Measurements from ENCODE around the gene NYAP1. TPM values are rescaled to one million over a fixed set of nuclear protein-coding genes. Genes with fewer than 3 reads are reported as not detected.

NYAP1 gene
- total RNA-seq, 1 donor from 2014 or later: not detected

- H3K27me3 Mint-ChIP-seq: no peaks in the 10 kb centered on the region
- no peak within 1 kb of the TSS for H3K27ac Mint-ChIP-seq
- DNase-seq (no peak), ATAC-seq (ENCODE audit: low read depth) (no peak)
- H3K36me3 Mint-ChIP-seq (ENCODE audit: low read depth): peaks cover 40% of the 10 kb centered on the region
- peaks cover 2% of the 10 kb centered on the region for H3K4me1 Mint-ChIP-seq
- no peak for TF ChIP-seq CTCF (IDR thresholded peaks at IDR 0.05)
- H3K4me3 Mint-ChIP-seq: no peak within 1 kb of the TSS
- ChIA-PET POLR2A (interaction anchor here (1.1 kb wide), 1 partner anchor 20 kb away, joined by 6 read pairs; no protein-coding TSS in a partner anchor), CTCF (interaction anchor here (1.1 to 2.0 kb wide), 2 partner anchors 9 kb away, joined by 3 to 5 read pairs; no protein-coding TSS in a partner anchor)
- H3K9me3 Mint-ChIP-seq: no peaks in the 10 kb centered on the region
- intact Hi-C loops (cut with micrococcal nuclease): no loop called here
Observed at GRCh38 chr7:100464210-100464660, 19.5 kb upstream of the NYAP1 start, which contains the start of gene SPACDR. Gene SPACDR, minus strand, starts transcription at chr7:100464260. Its CDS starts 235 bp downstream, at chr7:100464025.

GRCh38 chr7:100464791-100465190 lies 18.9 kb upstream of the NYAP1 start:
- no peak overlapping the region for H3K27ac Mint-ChIP-seq

GRCh38 chr7:100465299-100465698 lies 18.4 kb upstream of the NYAP1 start:
- CTCF ChIA-PET: interaction anchor here (0.6 to 2.3 kb wide), 6 partner anchors 8 to 100 kb away, joined by 3 to 10 read pairs (median 4); no protein-coding TSS in a partner anchor
- Mint-ChIP-seq H3K36me3 (ENCODE audit: low read depth) (peaks cover 38% of the 10 kb centered on the region), H3K4me3 (no peak overlapping the region), H3K27me3 (no peaks in the 10 kb centered on the region), H3K4me1 (peaks cover 6% of the 10 kb centered on the region), H3K27ac (no peak overlapping the region), H3K9me3 (no peaks in the 10 kb centered on the region)
- DNase-seq: no peak
- POLR2A ChIA-PET: interaction anchor here (0.6 to 1.1 kb wide), 4 partner anchors 15 to 173 kb away, joined by 3 to 6 read pairs (median 4); no protein-coding TSS in a partner anchor
- no peak for ATAC-seq (ENCODE audit: low read depth)
- intact Hi-C loops (cut with micrococcal nuclease): no loop called here
- TF ChIP-seq CTCF (IDR thresholded peaks at IDR 0.05): no peak

More at GRCh38 chr7:100464791-100465190, 18.9 kb upstream of the NYAP1 start:
- POLR2A ChIA-PET: interaction anchor here (1.1 kb wide), 1 partner anchor 21 kb away, joined by 6 read pairs; no protein-coding TSS in a partner anchor
- H3K9me3 Mint-ChIP-seq: no peaks in the 10 kb centered on the region
- intact Hi-C loops (cut with micrococcal nuclease): no loop called here
- DNase-seq: no peak
- H3K4me3 Mint-ChIP-seq: no peak overlapping the region
- CTCF ChIA-PET: interaction anchor here (1.1 to 2.3 kb wide), 3 partner anchors 9 to 95 kb away, joined by 3 to 10 read pairs (median 5); no protein-coding TSS in a partner anchor
- peaks cover 38% of the 10 kb centered on the region for H3K36me3 Mint-ChIP-seq (ENCODE audit: low read depth)
- ATAC-seq (ENCODE audit: low read depth): no peak
- H3K4me1 Mint-ChIP-seq: peaks cover 3% of the 10 kb centered on the region
- no peak for TF ChIP-seq CTCF (IDR thresholded peaks at IDR 0.05)
- no peaks in the 10 kb centered on the region for H3K27me3 Mint-ChIP-seq

- H3K27ac Mint-ChIP-seq: no peak overlapping the region
- POLR2A ChIA-PET: interaction anchor here (0.6 to 0.9 kb wide), 3 partner anchors 15 to 172 kb away, joined by 3 to 6 read pairs (median 3); no protein-coding TSS in a partner anchor
- no peak for TF ChIP-seq CTCF (IDR thresholded peaks at IDR 0.05)
- peaks cover 6% of the 10 kb centered on the region for H3K4me1 Mint-ChIP-seq
- no peak overlapping the region for H3K4me3 Mint-ChIP-seq
- ATAC-seq (ENCODE audit: low read depth) (no peak), DNase-seq (no peak)
- H3K36me3 Mint-ChIP-seq (ENCODE audit: low read depth): peaks cover 41% of the 10 kb centered on the region
- H3K9me3 Mint-ChIP-seq: no peaks in the 10 kb centered on the region
- H3K27me3 Mint-ChIP-seq: no peaks in the 10 kb centered on the region
- intact Hi-C loops (cut with micrococcal nuclease): no loop called here
- CTCF ChIA-PET: interaction anchor here (0.6 to 2.3 kb wide), 4 partner anchors 70 to 99 kb away, joined by 3 to 10 read pairs (median 4); no protein-coding TSS in a partner anchor
Observed at GRCh38 chr7:100465702-100466311, 17.9 kb upstream of the NYAP1 start.

Measured in activated B cell treated with CpG ODN at 0.5 μM for 24 hours (primary cell).